Activated CD4-positive, alpha-beta T cell treated with anti-CD3 and anti-CD28 coated beads, Interleukin-2, amount 50 U/mL, for 24 hours (primary cell): Measurements from ENCODE around the gene FUT1.
"Not testable (repeated sequence)": the region's sequence is repeated elsewhere in the genome, so short reads cannot be mapped to it uniquely, and the experiment has no call there.

Experiments
- DNase-seq, 2 donors: peaks; one replicate each; pipeline ENCODE4 v3.0.0-alpha.2; 2020; ENCODE audit warnings: low read depth in 1 of 2, low spot score in 1 of 2

FUT1 gene

DNA sequence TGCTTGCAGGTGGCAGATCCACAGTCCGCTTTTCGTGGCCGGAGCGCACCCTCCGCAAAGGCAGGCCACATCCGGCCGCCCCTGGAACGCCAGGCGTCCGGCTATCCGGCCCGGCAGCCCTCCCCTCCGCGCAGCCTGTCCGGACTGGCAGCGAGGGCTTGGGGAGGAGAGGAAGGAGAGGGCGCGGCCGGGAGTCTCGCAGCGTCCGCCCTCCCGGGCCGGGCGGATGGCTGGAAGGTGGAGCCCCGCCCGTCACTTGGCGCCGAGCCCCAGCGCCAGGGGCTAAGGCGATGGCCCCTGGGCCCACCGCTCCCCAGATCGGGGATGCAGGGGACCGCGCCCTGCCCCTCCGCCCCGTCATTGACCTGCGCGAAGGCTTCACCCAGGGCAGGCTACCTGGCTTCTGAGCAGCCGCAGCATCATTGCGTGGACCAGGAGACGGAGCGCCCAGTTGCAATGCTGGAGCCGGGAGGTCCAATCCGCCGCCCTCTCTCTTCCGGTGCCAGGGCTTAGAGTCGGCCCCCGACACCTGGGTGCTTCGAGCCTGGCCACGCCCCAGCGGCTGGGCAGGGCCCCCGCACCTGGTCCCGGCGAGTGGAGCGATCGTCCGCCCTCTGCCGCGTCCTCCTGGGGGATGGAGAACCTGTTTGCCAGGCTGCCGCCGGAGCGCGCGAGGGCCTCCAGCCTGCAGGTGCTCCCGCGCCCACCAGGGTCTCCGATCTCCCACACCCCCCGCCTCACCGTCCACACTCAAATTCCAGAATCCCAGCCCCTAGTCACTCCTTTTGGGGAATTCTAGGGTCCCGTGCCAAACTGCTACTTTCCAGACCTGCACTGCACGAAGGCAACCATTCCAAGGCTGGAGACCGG lies at the start of gene FUT1:
Gene FUT1 (minus strand): TSS at position 146 of the 870 bp plus-strand sequence. CDS start 1,360 bp downstream, outside the sequence.
- DNase-seq = no peak

DNA sequence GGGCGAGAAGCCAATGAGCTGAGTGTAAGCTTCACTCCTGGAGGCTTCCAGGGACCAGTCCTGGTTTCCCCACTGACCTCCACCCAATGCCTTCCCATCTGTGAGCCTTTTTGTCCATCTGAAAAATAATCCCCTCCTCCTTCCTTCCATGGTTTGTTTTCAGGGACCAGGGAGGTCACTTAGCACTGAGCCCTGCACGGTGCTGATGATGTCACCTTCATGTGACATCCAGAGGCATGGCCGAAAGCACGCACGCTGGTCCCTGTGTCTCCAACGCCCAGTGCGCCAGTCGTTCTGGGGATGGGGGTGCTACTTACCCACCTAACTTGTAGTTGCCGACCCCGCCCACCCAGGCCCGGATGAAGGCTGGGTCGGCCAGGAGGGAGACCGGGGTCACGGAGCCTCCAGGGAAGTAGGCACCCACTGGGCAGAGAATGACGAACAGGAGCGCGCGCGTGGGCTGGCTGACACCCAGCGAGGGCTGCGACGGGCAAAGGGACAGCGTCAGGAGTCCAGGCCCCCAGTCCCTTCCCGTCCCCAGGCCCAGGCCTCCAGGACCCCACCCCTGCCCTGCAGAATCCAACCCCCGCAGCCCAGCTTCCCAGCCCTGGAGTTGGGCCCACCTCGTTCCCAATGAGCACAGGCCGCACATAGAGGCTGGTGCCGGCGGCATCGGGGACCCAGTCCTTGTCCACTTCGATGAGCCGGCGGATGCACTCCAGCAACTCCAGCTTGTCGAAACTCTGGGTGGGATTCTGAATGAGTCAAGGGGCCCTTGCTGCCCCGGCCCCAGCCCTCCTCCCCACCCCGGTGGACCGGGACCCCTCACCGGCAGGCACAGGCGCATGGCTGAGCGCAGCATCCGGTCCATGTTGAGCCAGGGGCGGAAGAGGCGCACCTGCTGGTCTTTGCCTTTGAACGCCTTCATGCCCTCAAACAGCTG lies 47.2 kb upstream of the FUT1 start:
- no peak for DNase-seq

DNA sequence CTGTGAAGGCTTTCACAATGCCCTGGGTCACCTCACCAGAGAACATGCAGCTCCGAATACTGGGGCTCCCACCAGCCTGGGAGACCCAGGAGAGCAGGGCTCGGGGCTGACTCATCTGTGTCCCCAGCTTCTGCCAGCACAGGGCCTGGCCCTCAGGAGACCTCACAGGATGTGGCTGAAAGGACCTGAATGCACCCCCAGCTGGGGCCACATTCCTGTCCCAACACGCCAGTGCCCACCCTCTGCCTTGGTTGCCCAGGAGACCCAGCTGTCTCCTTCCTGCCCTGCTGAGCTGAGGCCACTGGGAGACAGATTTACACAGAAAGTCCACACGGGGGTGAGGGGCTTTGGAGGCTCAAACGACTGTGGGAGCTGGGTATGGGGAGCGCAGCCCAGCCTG lies 46.5 kb upstream of the FUT1 start:
- DNase-seq = no peak

DNA sequence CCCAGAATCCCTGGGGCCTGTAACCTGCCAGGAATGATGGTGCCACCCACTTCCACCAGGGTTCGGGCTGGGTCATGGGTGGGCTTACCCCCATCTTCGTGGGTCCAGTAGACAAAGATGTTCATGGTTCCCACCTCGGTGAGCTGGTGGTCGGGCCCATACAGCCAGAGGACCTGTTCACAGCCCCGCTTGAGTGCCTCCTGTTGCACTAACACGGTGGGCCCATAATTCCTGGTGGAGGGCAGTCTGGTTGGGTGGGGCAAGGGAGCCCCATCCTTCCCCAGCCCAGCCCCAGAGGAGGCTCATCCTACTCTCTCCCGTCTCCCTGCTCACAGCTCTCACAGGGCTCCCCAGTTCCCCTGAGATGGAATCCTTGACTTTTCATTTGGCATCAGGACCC lies 44.7 kb upstream of the FUT1 start:
- no peak for DNase-seq

DNA sequence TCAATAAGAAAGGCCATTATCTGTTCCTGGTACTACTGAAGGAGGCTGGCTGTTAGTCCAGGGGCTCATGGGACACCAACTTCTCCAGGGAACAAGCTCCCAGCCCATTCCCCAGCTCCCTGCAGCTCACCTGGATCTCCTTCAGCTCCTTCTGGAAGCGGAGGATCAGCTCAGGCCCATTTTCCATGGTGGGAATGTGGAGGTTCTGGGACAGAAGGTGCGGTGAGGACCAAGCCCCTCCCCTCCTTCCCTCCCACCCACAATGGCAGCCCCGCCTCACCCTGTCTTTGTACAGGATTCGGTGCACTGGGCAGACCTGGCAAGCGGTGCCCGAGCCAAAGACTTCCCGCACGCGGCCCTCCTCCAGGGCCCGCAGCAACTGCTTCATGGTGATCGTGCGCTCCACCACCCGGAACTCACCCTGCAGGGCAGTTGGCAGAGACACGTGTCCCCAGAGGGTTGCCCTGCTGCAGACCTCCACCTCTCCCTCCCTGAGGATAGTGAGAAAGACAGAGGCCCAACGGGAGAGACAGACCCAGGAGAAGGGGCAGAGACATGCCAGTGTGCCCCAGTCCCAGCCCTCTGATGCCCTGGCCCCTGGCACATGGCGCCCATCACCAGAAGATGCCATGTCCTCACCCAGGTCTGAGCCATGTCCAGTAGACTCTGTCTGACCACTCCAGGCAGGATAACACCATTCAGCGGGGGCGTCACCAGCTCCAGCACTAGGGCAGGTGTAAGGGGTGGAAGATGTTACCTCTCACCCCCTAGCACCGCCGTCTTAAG lies 44.0 kb upstream of the FUT1 start:
- no peak for DNase-seq

DNA sequence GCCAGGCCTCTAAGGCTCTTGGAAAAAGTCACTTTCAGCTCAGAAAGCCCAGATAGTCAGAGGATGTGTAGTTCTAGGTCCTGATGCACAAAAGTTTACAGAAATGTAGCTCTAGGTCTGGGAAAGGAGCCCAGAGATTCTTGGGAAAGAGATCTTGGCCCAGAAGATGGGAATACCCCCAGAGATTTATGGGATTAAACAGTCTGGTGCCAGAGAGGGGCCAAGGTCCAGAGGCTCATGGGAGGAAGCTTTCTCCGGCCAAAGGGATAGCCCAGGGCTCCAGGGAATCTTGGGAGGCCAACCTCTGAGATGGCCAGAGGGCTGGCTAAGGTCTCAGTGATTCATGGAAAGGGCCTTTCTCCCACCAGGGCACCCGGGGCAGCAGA lies 43.2 kb upstream of the FUT1 start:
- no peak for DNase-seq

DNA sequence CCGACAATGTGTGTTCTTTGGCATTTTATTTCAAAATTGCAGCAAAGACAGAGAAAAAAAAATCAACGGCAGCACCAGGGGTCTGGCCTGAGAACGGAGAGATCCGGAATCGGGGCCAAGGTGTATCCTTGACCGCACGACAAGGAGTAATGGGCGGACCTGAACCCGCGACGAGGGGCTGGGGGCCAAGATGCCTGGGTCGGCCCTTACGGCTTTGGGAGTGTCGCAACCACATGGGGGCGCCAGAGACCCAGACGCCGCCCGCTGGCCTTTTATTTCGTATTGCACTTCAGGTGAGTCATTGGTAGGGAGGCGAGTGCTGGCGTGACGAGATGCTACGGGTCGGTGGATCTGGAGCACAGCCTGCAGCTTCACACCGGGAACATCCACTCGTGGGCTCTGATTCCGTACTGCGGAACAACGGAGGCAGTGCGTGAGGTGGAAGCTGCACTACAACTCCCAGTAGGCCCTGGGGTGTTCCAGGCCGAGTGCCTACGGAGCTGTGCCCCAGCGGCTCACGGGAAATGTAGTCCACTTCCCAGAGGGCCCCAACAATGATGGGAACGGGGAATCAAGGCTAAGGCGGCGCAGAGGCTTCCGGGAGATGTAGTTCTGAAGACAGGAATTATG lies 42.7 kb upstream of the FUT1 start:
- peak; percentile 68 to 74 for DNase-seq

DNA sequence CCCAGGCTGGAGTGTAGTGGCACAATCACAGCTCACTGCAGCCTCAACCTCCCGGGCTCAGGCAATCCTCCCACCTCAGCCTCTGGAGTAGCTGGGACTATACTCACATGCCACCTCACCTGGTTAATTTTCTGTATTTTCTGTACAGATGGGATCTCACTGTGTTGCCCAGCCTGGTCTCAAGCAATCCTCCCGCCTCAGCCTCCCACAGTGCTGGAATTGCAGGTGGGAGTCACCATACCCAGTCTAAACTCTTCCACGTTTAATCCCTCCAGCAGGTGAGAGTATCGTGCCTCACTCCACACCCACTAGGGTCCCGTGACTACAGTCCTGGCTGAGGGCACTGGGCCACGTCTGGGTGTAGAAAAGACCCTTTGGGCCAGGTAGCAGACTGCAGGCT lies 41.9 kb upstream of the FUT1 start:
- DNase-seq = no peak

DNA sequence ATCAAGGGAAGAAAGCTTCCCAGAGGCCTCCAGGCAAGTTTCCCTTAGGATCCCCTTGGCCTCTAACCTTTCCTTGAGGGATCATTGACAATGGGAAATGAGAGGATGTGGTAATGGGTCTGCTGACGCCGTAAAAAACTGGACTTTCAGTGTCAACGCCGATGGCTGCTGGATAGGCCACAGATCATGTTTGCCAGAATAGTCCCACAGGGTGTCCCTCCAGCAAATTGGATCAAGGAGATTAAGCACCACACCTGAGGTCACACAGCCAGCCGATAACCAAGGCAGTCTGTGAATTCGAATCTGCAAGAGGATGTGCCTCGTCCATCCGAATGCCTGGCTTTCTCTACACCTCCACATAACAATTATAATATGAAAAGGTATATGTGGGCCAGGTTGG lies 40.8 kb upstream of the FUT1 start:
- DNase-seq = no peak

DNA sequence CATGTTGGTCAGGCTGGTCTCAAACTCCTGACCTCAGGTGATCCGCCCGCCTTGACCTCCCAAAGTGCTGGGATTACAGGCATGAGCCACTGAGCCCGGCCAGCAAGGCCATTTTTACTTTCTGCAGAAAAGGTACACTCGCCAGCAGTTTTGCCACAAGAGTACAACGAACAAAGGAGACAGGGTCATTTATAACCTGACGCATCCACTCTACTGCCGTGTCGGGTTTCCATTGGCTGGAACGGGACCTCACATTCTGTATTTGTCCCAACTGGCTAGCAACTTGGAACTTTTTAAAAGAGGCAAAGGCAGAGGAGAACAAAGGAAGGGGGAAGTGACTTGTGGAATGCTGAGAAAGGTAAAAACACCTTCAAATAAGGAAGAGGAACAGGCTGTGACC lies 34.9 kb upstream of the FUT1 start:
- DNase-seq = not testable (repeated sequence)

DNA sequence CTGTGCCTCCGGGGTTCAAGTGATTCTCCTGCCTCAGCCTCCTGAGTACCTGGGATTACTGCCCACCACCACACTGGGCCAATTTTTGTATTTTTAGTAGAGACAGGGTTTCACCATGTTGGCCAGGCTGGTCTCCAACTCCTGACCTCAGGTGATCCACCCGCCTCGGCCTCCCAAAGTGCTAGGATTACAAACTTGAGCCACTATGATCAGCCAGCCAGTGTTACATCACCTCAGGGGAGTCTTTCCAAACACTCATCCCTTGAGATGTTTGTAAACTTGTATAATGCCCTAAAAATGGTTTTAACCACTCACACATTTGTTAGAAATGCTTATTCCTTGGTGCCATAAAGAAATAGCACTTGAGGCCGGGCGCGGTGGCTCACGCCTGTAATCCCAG lies 34.0 kb upstream of the FUT1 start:
- DNase-seq = not testable (repeated sequence)

DNA sequence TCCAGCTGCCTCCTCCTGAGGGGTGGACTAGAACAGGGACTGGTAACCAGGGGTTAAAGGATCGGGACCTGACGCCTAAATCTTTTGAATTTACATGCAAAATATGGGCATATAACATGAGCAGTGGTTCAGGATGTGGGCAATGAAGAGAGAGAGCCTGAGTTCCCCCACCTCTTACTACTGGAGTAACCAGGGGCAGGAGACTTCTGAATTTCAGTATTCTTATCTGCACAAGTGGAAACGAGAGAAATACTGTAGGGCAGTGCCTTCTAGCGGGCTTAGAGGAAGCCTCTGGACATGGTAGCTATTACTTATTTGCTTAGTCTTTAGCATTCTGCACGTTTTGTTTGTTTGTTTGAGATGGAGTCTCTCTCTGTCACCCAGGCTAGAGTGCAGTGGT lies 32.1 kb upstream of the FUT1 start:
- no peak for DNase-seq

DNA sequence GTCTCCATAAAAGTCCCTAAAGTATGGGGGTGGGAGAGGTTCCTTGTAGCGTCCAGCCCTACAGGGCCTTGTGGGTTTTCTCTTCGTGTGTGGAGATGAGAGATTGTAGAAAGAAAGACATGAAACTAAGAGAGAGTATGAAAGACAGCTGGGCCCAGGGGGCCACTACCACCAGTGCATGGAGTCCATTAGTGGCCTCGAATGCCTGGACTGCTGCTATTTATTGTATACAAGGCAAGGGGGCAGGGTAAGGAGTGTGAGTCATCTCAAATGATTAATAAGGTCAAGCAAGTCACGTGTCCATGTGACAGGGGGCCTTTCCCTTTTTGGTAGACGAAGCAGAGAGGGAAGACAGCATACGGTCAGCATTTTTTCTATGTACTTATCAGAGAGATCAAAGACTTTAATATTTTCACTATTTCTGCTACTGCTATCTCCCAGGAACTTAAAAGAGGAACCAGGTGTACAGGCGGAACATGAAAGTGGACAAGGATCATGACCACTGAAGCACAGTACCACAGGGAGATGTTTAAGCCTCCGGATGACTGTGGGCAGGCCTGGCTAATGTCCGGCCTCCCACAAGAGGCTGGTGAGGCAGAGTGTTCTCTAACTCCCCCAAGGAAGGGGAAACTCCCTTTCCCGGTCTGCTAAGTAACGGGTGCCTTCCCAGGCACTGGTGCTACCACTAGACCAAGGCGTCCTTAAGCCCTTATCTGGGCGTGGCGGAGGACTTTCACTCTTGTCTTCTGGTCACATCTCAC lies 28.4 kb upstream of the FUT1 start:
- no peak for DNase-seq

DNA sequence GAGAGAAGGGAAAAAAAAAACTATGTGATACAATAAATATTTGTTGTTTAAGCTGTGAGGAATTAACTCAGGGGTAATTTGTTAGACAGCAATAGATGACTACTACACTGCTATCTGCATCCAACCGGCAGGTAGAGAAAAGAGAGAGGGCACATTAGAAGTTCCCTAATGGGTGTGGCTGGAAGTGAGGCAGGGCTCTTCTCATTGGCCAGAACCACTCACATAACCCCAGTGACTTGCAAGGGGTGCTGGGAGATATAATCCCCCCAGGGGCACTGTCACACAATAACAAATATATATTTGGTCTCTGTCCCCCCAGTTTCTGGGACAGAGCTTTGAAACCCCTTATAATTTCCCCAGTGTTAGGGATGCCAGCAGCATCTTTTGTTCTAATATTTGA lies 27.2 kb upstream of the FUT1 start:
- DNase-seq = no peak

DNA sequence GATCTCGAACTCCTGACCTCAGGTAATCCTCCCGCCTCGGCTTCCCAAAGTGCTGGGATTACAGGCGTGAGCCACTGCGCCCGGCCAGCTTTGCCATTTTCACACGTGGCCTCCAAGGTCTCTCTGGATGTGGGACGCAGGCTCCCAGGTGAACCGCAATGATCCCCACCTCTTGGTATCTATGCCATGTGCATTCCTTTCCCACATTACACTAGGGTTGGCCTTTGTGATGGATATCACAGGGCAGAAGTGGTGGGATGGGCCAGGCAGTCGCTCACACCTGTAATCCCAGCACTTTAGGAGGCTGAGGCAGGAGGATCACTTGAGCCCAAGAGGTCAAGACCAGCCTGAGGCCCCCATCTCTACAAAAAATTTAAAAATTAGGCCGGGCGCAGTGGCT lies 25.3 kb upstream of the FUT1 start:
- no peak for DNase-seq

DNA sequence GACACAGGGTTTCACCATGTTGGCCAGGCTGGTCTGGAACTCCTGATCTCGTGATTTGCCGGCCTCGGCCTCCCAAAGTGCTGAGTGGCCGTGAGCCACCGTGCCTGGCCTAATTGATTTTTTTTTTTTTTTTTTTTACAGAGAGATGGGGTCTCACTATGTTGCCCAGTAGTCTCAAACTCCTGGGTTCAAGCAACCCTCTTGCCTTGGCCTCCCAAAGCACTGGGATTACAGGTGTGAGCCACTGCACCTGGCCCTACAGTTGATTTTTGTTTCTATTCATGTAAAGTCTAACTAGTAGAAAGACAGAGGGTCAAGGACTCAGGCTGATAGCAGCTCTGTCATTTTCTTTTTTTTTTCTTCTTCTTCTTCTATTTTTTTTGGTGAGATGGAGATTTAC lies 24.7 kb upstream of the FUT1 start:
- no peak for DNase-seq

DNA sequence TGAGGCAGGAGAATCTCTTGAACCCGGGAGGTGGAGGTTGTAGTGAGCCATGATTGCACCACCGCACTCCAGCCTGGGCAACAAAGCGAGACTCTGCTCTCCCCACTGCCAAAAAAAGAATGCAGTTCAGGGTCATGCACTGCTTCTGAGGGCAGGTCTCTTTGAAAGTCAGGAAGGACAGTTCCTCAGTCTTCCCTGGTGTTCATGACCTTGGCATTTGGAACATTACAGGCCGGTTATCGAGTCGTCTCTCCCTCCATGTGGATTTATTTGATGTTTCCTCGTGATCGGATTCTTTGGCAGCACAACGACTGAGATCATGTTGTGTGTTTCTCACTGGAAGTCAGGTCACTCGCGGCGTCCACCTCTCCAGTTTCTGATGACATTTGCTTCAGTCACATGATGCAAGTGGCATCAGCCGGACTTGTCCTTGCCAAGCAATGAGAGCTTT lies 20.1 kb upstream of the FUT1 start:
- DNase-seq = no peak

DNA sequence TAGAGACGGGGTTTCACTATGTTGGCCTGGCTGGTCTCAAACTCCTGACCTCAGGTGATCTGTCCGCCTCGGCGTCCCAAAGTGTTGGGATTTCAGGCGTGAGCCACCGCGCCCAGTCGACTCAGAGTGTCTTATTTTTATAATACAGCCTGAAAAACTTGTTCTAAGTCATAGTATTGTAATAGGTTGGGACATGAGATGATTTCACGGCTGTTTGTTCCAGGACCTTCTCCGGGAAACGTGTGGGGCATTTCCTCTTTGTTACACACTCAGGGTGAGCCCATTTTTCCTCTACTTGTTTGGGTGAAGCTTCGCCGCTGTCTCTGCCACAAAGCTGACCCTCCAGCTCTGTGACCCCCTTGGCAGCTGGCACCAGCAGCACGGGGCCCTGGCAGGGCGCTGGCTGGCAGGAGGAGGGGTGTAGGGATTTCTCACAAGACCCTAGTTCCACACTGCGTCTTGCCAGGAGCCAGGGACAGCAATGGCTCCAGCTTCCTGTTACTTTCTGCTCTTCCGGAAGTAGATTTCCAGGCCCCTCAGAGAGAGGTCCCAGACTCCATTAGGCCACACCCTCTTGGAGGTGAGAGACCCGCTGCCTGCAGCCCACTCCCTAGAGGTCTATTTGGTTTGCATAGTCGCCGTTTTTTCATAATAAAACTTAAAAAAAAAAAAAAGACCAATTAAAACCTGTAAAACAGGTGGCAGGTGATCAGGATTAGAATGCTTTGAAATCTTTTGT lies 18.5 kb upstream of the FUT1 start:
- no peak for DNase-seq

DNA sequence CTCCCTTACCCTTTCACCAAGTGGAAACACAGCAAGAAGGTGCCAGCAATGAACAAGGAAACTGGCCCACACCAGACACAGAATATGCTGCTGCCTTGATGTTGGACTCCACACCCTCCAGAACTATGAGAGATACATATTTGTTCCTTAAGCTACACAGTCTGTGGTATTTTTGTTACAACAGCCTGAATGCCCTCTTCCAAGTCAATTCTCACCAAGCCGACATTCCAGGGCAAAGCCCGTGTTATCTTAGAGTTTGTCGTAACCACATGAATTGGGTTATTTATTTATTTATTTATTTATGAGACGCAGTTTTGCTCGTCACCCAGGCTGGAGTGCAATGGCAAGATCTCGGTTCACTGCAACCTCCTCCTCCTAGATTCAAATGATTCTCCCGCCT lies 17.8 kb upstream of the FUT1 start:
- DNase-seq = no peak
